Tibial nerve (tissue), 3 donors: Measurements from ENCODE around the gene CHURC1.

ENCODE experiments used
- EP300 ChIP-seq, 2 donors: sonication (generic); formaldehyde crosslinking; IDR thresholded peaks; one replicate each; pipeline ENCODE4 v1.6.1; 2017; ENCODE audit warnings: antibody characterized with exemption in 2 of 2, mild to moderate bottlenecking in 1 of 2
- POLR2A ChIP-seq, 2 donors: fragments of 450-650 bp; IDR thresholded peaks; one replicate each; pipeline ENCODE4 v1.6.1; 2017; ENCODE audit warnings: antibody characterized with exemption in 2 of 2, mild to moderate bottlenecking in 2 of 2, moderate library complexity in 2 of 2

DNA sequence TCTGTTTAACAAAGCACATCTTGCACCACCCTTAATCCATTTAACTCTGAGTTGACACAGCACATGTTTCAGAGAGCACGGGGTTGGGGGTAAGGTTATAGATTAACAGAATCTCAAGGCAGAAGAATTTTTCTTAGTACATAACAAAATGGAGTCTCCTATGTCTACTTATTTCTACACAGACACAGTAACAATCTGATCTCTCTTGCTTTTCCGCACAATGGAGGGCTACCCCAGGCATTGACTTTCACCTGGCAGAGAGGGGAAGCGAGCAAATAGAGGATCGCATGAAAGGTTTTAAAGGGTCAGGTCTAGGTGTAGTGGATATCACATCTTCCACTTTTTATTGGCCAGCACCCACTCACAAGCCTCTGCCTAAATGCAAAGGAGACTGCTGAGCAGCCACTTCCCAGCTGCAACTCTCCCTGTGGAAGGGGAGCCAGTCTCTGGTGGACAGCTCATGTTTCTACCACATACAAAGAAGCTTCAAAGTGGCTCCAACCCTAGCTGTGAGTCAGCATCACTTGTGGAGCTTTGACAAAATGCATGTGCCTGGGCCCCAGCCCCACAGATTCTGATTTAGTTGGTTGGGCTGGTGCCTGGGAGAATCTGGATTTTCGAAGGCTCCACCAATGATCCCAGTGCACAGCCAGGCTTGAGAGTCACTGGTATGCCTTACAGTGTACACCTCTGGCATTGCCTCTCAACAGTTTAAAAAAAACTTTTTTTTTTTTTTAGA is 65.2 kb downstream of the CHURC1 start:
- TF ChIP-seq EP300 (IDR thresholded peaks at IDR 0.05) (no peak), POLR2A (IDR thresholded peaks at IDR 0.05) (no peak)
